ENCODE measurements around the gene UPK3A. TPM values are rescaled to one million over a fixed set of nuclear protein-coding genes. Genes with fewer than 3 reads are reported as not detected.
A peak's percentile ranks its signal among the peaks of the same experiment; 100 is the strongest.

UPK3A gene
- total RNA-seq, 1 donor from 2014 or later, result not detected

DNA sequence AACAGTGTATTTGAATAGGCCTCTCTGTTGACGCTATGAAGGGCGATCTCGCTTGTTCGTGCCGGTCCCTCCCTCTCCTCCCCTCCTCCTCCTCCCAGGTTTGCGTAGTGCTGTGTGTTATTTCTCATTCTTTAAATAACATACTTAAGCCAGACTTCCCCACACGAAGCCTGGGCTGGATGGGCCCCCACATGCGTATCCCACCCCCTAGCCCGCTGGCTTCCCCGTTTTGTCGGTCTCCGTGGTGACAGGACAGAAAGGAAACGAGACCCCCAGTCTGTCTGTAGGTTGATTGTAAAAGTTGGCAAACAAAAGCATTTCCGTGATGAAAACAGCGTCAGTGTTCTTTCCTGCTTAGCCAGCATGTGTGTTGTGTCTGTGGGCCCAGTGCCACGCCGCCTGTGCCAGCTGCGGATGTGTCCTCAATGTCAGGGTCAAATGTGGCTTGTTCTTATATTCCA lies 52.3 kb downstream of the UPK3A start:
- no peaks in the 10 kb centered on the region for H3K9me3 ChIP-seq (replicated peaks)
- H3K4me1 ChIP-seq, result peaks cover 55% of the 10 kb centered on the region
- peak overlapping the region; percentile 38 for H3K4me3 ChIP-seq
- DNase-seq, result peak; percentile 84
- H3K36me3 ChIP-seq, result peaks cover 48% of the 10 kb centered on the region
- intact Hi-C loops (cut with micrococcal nuclease), result no loop called here
- TF ChIP-seq, protein P1, sequence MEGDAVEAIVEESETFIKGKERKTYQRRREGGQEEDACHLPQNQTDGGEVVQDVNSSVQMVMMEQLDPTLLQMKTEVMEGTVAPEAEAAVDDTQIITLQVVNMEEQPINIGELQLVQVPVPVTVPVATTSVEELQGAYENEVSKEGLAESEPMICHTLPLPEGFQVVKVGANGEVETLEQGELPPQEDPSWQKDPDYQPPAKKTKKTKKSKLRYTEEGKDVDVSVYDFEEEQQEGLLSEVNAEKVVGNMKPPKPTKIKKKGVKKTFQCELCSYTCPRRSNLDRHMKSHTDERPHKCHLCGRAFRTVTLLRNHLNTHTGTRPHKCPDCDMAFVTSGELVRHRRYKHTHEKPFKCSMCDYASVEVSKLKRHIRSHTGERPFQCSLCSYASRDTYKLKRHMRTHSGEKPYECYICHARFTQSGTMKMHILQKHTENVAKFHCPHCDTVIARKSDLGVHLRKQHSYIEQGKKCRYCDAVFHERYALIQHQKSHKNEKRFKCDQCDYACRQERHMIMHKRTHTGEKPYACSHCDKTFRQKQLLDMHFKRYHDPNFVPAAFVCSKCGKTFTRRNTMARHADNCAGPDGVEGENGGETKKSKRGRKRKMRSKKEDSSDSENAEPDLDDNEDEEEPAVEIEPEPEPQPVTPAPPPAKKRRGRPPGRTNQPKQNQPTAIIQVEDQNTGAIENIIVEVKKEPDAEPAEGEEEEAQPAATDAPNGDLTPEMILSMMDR (IDR thresholded peaks at IDR 0.05; ENCODE audit: borderline replicate concordance), result no peak
- no peaks in the 10 kb centered on the region for H3K27me3 ChIP-seq (ENCODE audit: low read depth)
- peak overlapping the region; percentile 75 for H3K27ac ChIP-seq (replicated peaks)

DNA sequence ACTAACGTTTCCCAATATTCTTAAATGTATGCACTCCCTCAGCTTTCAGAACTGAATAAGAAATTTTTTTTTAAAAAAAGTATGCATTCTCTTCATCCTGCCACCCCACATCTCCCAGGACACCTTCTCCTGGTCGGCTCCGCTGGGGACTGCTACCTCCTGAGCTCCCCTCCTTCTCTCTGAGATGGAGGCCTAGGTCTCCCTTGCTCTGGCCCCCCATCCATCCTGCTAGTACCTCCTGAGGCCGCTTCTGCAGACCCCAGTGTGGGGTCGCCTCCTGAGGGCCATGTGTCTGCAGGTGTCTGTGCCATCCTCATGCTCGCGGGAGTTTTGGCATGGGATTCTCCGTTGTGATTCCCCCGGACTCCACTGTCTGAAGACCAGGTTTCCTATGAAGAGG lies 52.8 kb downstream of the UPK3A start:
- no peaks in the 10 kb centered on the region for H3K27me3 ChIP-seq (ENCODE audit: low read depth)
- intact Hi-C loops (cut with micrococcal nuclease), result no loop called here
- TF ChIP-seq, protein P1 (IDR thresholded peaks at IDR 0.05; ENCODE audit: borderline replicate concordance), result no peak
- H3K27ac ChIP-seq (replicated peaks), result peak overlapping the region; percentile 75
- peaks cover 45% of the 10 kb centered on the region for H3K36me3 ChIP-seq
- no peak for DNase-seq
- no peaks in the 10 kb centered on the region for H3K9me3 ChIP-seq (replicated peaks)
- H3K4me1 ChIP-seq, result peaks cover 59% of the 10 kb centered on the region
- no peak overlapping the region for H3K4me3 ChIP-seq

DNA sequence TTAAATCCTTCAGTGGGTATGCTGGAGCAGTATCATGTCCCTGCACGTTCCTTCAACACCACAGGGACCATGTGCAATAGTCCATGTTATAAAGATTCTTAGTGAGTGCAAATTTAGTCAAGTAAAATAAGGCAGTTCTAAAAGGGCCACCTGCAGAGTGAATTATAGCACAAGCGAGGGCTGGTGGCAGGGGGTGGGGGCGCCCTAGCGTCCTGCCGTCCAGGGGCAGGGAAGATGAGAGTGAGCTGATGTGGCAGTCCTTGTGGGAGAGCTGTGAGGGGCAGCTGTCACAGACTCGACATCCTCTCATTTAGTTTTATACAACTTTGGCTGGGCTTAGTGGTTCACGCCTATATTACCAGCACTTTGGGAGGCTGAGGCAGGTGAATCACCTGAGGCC lies 54.0 kb downstream of the UPK3A start:
- peaks cover 38% of the 10 kb centered on the region for H3K36me3 ChIP-seq
- H3K4me3 ChIP-seq, result no peak overlapping the region
- H3K27ac ChIP-seq (replicated peaks), result no peak overlapping the region
- intact Hi-C loops (cut with micrococcal nuclease), result no loop called here
- DNase-seq, result no peak
- H3K9me3 ChIP-seq (replicated peaks), result no peaks in the 10 kb centered on the region
- TF ChIP-seq, protein P1 (IDR thresholded peaks at IDR 0.05; ENCODE audit: borderline replicate concordance), result no peak
- no peaks in the 10 kb centered on the region for H3K27me3 ChIP-seq (ENCODE audit: low read depth)
- peaks cover 56% of the 10 kb centered on the region for H3K4me1 ChIP-seq

DNA sequence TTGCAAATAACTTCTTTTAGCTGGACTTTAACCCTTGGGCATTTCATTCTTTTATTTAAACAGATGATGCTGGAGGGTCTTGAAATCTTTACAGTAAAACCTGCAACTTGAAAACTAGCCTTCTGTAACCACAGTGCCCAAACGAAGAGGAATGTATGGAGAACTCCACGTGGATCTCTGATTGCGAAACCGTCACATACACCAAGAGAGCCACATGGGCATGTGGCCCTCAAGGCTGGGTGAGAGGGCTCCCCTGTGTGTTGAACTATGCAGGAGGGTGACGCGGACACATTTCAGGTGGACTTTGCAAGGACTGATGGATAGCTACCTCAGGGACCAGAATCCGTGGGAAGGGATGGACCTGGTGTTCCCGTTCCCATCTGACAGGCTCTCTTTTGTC lies 55.6 kb downstream of the UPK3A start:
- peaks cover 44% of the 10 kb centered on the region for H3K4me1 ChIP-seq
- H3K4me3 ChIP-seq, result no peak overlapping the region
- intact Hi-C loops (cut with micrococcal nuclease), result no loop called here
- H3K27ac ChIP-seq (replicated peaks), result no peak overlapping the region
- TF ChIP-seq, protein P1 (IDR thresholded peaks at IDR 0.05; ENCODE audit: borderline replicate concordance), result no peak
- no peaks in the 10 kb centered on the region for H3K9me3 ChIP-seq (replicated peaks)
- no peak for DNase-seq
- H3K36me3 ChIP-seq, result peaks cover 33% of the 10 kb centered on the region
- H3K27me3 ChIP-seq (ENCODE audit: low read depth), result no peaks in the 10 kb centered on the region

DNA sequence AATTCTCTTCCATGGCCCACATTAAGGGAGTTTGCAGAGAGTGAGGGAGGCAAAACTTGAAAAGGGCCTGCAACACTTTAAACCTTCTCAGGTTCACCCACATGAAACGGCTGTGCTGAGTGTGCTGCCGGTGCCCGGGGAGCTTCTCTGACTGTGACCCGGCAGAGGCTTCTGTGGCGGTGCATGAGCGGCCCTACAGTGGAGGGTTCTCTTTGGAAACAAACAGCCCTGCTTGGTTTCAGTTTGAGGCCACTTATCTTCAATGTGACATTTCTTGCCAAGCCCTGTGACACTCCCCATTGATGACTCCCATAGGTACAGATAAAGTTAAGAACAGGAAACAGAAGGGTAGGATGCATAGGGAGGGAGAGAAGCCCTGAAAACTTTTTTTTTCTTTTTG lies 56.7 kb downstream of the UPK3A start:
- peaks cover 32% of the 10 kb centered on the region for H3K4me1 ChIP-seq
- TF ChIP-seq, protein P1 (IDR thresholded peaks at IDR 0.05; ENCODE audit: borderline replicate concordance), result no peak
- no peaks in the 10 kb centered on the region for H3K9me3 ChIP-seq (replicated peaks)
- intact Hi-C loops (cut with micrococcal nuclease), result no loop called here
- peaks cover 22% of the 10 kb centered on the region for H3K36me3 ChIP-seq
- no peaks in the 10 kb centered on the region for H3K27me3 ChIP-seq (ENCODE audit: low read depth)
- no peak overlapping the region for H3K4me3 ChIP-seq
- peak overlapping the region; percentile 70 for H3K27ac ChIP-seq (replicated peaks)
- DNase-seq, result no peak

Measured in left ventricle myocardium inferior (tissue), 1 donor.